PFSK-1 (cell line): ENCODE results near the gene NPW.

ENCODE experiments used
- SIN3A ChIP-seq: IDR thresholded peaks from 2 replicates; pipeline ENCODE4 v1.6.1; 2012; ENCODE audit warnings: mild to moderate bottlenecking, low read length, moderate library complexity, borderline replicate concordance; ENCODE audit not compliant: insufficient read depth
- TAF1 ChIP-seq: IDR thresholded peaks from 2 replicates; pipeline ENCODE4 v1.6.1; 2012; ENCODE audit warnings: low read length, control low read depth, borderline replicate concordance; ENCODE audit not compliant: insufficient read depth
- TF ChIP-seq, protein P1 (sequence below), 2 experiments: IDR thresholded peaks; 2 replicates each; pipeline versions ENCODE4 v1.6.1 to v1.8.0; 2011 to 2012; ENCODE audit warnings: low read depth in 2 of 2, low read length in 2 of 2, control low read depth in 1 of 2, inconsistent platforms in 1 of 2, mild to moderate bottlenecking in 1 of 2, moderate library complexity in 1 of 2; ENCODE audit not compliant: insufficient read depth in 1 of 2

DNA sequence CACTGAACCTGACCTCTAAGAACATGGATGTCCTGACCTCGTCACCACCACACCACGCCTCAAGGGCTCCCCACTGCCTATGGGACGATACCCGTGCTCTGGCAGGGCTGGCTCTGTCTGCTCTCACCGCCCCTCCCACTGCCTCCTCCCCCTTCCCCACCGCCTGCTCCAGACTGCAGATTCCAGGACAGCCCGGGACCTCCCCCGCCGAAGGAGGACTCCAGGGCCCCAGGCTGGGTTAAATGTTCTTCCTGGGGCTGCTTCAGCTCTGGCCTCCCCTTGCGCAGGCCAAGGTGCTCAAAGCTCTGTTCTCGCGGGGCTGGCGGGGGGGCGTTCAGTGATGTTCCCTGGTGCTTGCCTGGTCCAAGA is 3.1 kb downstream of the NPW start:
- TF ChIP-seq, protein P1, sequence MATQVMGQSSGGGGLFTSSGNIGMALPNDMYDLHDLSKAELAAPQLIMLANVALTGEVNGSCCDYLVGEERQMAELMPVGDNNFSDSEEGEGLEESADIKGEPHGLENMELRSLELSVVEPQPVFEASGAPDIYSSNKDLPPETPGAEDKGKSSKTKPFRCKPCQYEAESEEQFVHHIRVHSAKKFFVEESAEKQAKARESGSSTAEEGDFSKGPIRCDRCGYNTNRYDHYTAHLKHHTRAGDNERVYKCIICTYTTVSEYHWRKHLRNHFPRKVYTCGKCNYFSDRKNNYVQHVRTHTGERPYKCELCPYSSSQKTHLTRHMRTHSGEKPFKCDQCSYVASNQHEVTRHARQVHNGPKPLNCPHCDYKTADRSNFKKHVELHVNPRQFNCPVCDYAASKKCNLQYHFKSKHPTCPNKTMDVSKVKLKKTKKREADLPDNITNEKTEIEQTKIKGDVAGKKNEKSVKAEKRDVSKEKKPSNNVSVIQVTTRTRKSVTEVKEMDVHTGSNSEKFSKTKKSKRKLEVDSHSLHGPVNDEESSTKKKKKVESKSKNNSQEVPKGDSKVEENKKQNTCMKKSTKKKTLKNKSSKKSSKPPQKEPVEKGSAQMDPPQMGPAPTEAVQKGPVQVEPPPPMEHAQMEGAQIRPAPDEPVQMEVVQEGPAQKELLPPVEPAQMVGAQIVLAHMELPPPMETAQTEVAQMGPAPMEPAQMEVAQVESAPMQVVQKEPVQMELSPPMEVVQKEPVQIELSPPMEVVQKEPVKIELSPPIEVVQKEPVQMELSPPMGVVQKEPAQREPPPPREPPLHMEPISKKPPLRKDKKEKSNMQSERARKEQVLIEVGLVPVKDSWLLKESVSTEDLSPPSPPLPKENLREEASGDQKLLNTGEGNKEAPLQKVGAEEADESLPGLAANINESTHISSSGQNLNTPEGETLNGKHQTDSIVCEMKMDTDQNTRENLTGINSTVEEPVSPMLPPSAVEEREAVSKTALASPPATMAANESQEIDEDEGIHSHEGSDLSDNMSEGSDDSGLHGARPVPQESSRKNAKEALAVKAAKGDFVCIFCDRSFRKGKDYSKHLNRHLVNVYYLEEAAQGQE (IDR thresholded peaks at IDR 0.05; ENCODE audit: insufficient read depth in 1 of 2, low read depth in 2 of 2, low read length in 2 of 2), result no peak
- no peak for TF ChIP-seq TAF1
- TF ChIP-seq SIN3A, result no peak; the same call in 1 of the 2 replicates
